ENCODE results near the gene RADIL.

Gene RADIL

GRCh38 chr7:4818000-4818794, 65.3 kb downstream of the RADIL start:
- H3K27ac ChIP-seq, result no peak overlapping the region
- no peak for TF ChIP-seq CTCF (IDR thresholded peaks at IDR 0.05)
- no peak for TF ChIP-seq ZFX (IDR thresholded peaks at IDR 0.05; ENCODE audit: borderline replicate concordance)

- TF ChIP-seq ZFX (IDR thresholded peaks at IDR 0.05; ENCODE audit: borderline replicate concordance), result no peak
- no peak for TF ChIP-seq CTCF (IDR thresholded peaks at IDR 0.05)
- H3K27ac ChIP-seq, result no peak overlapping the region
These were observed 66.2 kb downstream of the RADIL start for GRCh38 chr7:4817178-4817901.

- no peak overlapping the region for H3K27ac ChIP-seq
- TF ChIP-seq CTCF (IDR thresholded peaks at IDR 0.05), result no peak
- TF ChIP-seq ZFX (IDR thresholded peaks at IDR 0.05; ENCODE audit: borderline replicate concordance), result no peak
These were observed 67.0 kb downstream of the RADIL start for GRCh38 chr7:4816419-4817080.

GRCh38 chr7:4815609-4816418, 67.7 kb downstream of the RADIL start:
- no peak overlapping the region for H3K27ac ChIP-seq
- no peak for TF ChIP-seq ZFX (IDR thresholded peaks at IDR 0.05; ENCODE audit: borderline replicate concordance)
- no peak for TF ChIP-seq CTCF (IDR thresholded peaks at IDR 0.05)

- H3K27ac ChIP-seq, result no peak overlapping the region
- no peak for TF ChIP-seq ZFX (IDR thresholded peaks at IDR 0.05; ENCODE audit: borderline replicate concordance)
- no peak for TF ChIP-seq CTCF (IDR thresholded peaks at IDR 0.05)
These were observed 68.4 kb downstream of the RADIL start for GRCh38 chr7:4815121-4815520.

GRCh38 chr7:4814433-4814832, 69.1 kb downstream of the RADIL start:
- no peak for TF ChIP-seq ZFX (IDR thresholded peaks at IDR 0.05; ENCODE audit: borderline replicate concordance)
- no peak for TF ChIP-seq CTCF (IDR thresholded peaks at IDR 0.05)
- H3K27ac ChIP-seq, result no peak overlapping the region

All from 22Rv1 (cell line).